Right lobe of liver (tissue), 4 donors: ENCODE data around the gene FITM1.

Source experiments
- POLR2A ChIP-seq: fragments of 450-650 bp; IDR thresholded peaks from one replicate; pipeline ENCODE4 v1.6.1; 2017; ENCODE audit warnings: antibody characterized with exemption, mild to moderate bottlenecking
- TF ChIP-seq, protein P1 (sequence below), 4 donors: fragments of 200-600 bp in 3 of 4; fragments of 450-650 bp in 1 of 4; IDR thresholded peaks; one replicate each; pipeline versions ENCODE4 v1.5.1 to v1.8.0; 2016 to 2022; ENCODE audit warnings: antibody characterized with exemption in 4 of 4, mild to moderate bottlenecking in 2 of 4
- donor health status: DM: no; HTN: no; CAD: no.
- donor health status: DM: no; HTN: no; CAD: no.
- donor health status: DM: no; HTN: yes; CAD: no.

DNA sequence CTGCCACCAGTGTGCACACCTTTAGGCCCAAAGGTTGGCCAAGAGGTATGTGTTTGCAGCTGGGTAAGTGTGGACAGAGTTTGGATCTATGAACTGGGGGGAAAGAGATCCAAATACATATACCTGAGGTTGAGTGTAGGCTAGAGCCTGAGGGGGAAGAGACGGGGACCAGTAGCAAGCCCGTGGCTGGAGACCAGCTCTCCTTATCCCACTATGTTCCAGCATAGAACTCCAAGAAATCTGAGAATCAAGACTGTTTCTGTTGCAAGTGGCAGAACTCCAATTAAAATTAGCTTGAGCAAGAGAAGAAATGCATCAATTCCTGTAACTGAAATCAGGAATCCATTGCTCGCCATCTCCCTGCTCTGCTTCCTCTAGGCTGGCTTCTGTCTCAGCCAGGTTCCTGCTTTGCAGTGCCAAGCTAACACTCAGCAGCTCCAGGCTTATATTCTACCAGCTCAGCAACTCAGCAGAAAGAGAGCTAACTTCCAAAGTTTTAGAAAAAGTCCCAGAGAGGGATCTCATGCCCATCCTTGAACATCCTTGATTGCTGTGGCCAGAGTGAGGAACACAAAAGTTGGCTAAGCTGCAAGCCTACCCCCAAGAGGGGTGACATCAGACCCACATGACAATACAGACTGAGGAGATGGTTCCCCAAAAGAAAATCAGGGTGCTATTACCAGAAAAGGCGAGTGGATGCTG lies 37.8 kb upstream of the FITM1 start:
- TF ChIP-seq, protein P1, sequence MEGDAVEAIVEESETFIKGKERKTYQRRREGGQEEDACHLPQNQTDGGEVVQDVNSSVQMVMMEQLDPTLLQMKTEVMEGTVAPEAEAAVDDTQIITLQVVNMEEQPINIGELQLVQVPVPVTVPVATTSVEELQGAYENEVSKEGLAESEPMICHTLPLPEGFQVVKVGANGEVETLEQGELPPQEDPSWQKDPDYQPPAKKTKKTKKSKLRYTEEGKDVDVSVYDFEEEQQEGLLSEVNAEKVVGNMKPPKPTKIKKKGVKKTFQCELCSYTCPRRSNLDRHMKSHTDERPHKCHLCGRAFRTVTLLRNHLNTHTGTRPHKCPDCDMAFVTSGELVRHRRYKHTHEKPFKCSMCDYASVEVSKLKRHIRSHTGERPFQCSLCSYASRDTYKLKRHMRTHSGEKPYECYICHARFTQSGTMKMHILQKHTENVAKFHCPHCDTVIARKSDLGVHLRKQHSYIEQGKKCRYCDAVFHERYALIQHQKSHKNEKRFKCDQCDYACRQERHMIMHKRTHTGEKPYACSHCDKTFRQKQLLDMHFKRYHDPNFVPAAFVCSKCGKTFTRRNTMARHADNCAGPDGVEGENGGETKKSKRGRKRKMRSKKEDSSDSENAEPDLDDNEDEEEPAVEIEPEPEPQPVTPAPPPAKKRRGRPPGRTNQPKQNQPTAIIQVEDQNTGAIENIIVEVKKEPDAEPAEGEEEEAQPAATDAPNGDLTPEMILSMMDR (IDR thresholded peaks at IDR 0.05), result no peak
- no peak for TF ChIP-seq POLR2A
